BLaER1 (cell line): ENCODE results near the gene HCAR1.
"Not testable (repeated sequence)": the region's sequence is repeated elsewhere in the genome, so short reads cannot be mapped to it uniquely, and the experiment has no call there.

Experiments
- H3K27ac ChIP-seq: shearing (Covaris generic); formaldehyde crosslinking; 2 replicates; pipeline ENCODE4 v1.8.1; 2022
- H3K27me3 ChIP-seq: shearing (Covaris generic); formaldehyde crosslinking; 2 replicates; pipeline ENCODE4 v1.8.1; 2022
- H3K36me3 ChIP-seq: shearing (Covaris generic); formaldehyde crosslinking; 2 replicates; pipeline ENCODE4 v1.8.1; 2022
- H3K4me1 ChIP-seq: shearing (Covaris generic); formaldehyde crosslinking; 2 replicates; pipeline ENCODE4 v1.8.1; 2022
- H3K4me2 ChIP-seq: shearing (Covaris generic); formaldehyde crosslinking; 2 replicates; pipeline ENCODE4 v1.8.1; 2022
- H3K4me3 ChIP-seq: shearing (Covaris generic); formaldehyde crosslinking; 2 replicates; pipeline ENCODE4 v1.8.1; 2022
- H3K9ac ChIP-seq: shearing (Covaris generic); formaldehyde crosslinking; 2 replicates; pipeline ENCODE4 v1.8.1; 2022
- H3K9me3 ChIP-seq: shearing (Covaris generic); formaldehyde crosslinking; 2 replicates; pipeline ENCODE4 v1.8.1; 2022
- H4K20me1 ChIP-seq: shearing (Covaris generic); formaldehyde crosslinking; 2 replicates; pipeline ENCODE4 v1.8.1; 2022
- Cebpa-rat ChIP-seq: shearing (Covaris generic); IDR thresholded peaks from 2 replicates; pipeline ENCODE4 v1.8.1; 2022

The HCAR1 gene

GRCh38 chr12:122721057-122721545, 9.5 kb downstream of the HCAR1 start:
- Histone ChIP-seq H4K20me1 (no peaks in the 10 kb centered on the region), H3K9me3 (no peaks in the 10 kb centered on the region), H3K27ac (no peak overlapping the region), H3K4me2 (no peak overlapping the region), H3K4me3 (no peak overlapping the region), H3K36me3 (no peaks in the 10 kb centered on the region), H3K4me1 (peaks cover 37% of the 10 kb centered on the region), H3K27me3 (no peaks in the 10 kb centered on the region), H3K9ac (no peak overlapping the region)
- TF ChIP-seq Cebpa-rat, result no peak

- H3K9ac ChIP-seq, H3K27ac ChIP-seq, H3K36me3 ChIP-seq, H3K4me2 ChIP-seq, H3K4me1 ChIP-seq, H3K4me3 ChIP-seq, H4K20me1 ChIP-seq, H3K27me3 ChIP-seq, H3K9me3 ChIP-seq: not testable (repeated sequence)
Measured at GRCh38 chr12:122716658-122717057, 14.0 kb downstream of the HCAR1 start, which contains the start of gene HCAR3. Gene HCAR3, minus strand, starts transcription at chr12:122716811. Its CDS starts 74 bp downstream, at chr12:122716737.

GRCh38 chr12:122715211-122715610, 15.4 kb downstream of the HCAR1 start:
- not testable (repeated sequence) for H3K4me1 ChIP-seq, H3K27me3 ChIP-seq, H3K9ac ChIP-seq, H3K9me3 ChIP-seq, H3K36me3 ChIP-seq, H4K20me1 ChIP-seq, H3K4me2 ChIP-seq, H3K27ac ChIP-seq, H3K4me3 ChIP-seq

GRCh38 chr12:122713491-122714188, 17.0 kb downstream of the HCAR1 start:
- H3K9me3 ChIP-seq, H3K9ac ChIP-seq, H4K20me1 ChIP-seq, H3K36me3 ChIP-seq, H3K4me3 ChIP-seq, H3K27me3 ChIP-seq, H3K4me1 ChIP-seq, H3K27ac ChIP-seq, H3K4me2 ChIP-seq: not testable (repeated sequence)

GRCh38 chr12:122711266-122711665, 19.4 kb downstream of the HCAR1 start:
- H4K20me1 ChIP-seq, H3K27me3 ChIP-seq, H3K4me2 ChIP-seq: not testable (repeated sequence)

GRCh38 chr12:122710341-122710740, 20.3 kb downstream of the HCAR1 start:
- not testable (repeated sequence) for H3K27me3 ChIP-seq, H3K4me3 ChIP-seq, H3K9me3 ChIP-seq, H3K4me1 ChIP-seq, H3K4me2 ChIP-seq, H4K20me1 ChIP-seq, H3K27ac ChIP-seq, H3K36me3 ChIP-seq, H3K9ac ChIP-seq

More at GRCh38 chr12:122711266-122711665, 19.4 kb downstream of the HCAR1 start:
- not testable (repeated sequence) for H3K36me3 ChIP-seq, H3K9ac ChIP-seq, H3K9me3 ChIP-seq, H3K4me1 ChIP-seq, H3K27ac ChIP-seq, H3K4me3 ChIP-seq

GRCh38 chr12:122709287-122709686, 21.4 kb downstream of the HCAR1 start:
- not testable (repeated sequence) for H3K9ac ChIP-seq, H3K36me3 ChIP-seq, H3K4me3 ChIP-seq, H3K4me1 ChIP-seq, H3K27me3 ChIP-seq, H3K9me3 ChIP-seq, H3K4me2 ChIP-seq, H3K27ac ChIP-seq, H4K20me1 ChIP-seq

- H3K4me2 ChIP-seq, H3K4me1 ChIP-seq, H4K20me1 ChIP-seq, H3K27ac ChIP-seq, H3K9me3 ChIP-seq, H3K9ac ChIP-seq, H3K36me3 ChIP-seq, H3K27me3 ChIP-seq, H3K4me3 ChIP-seq: not testable (repeated sequence)
Measured at GRCh38 chr12:122703841-122704240, 26.8 kb downstream of the HCAR1 start.

GRCh38 chr12:122702890-122703611, 27.6 kb downstream of the HCAR1 start, which contains the start of gene HCAR2:
Gene HCAR2, minus strand, starts transcription at chr12:122703357. Its CDS starts 74 bp downstream, at chr12:122703283.
- not testable (repeated sequence) for H3K9me3 ChIP-seq, H4K20me1 ChIP-seq, H3K4me2 ChIP-seq, H3K9ac ChIP-seq, H3K36me3 ChIP-seq, H3K4me1 ChIP-seq, H3K27ac ChIP-seq, H3K27me3 ChIP-seq, H3K4me3 ChIP-seq

- H3K4me2 ChIP-seq, H3K9me3 ChIP-seq, H3K27ac ChIP-seq, H3K4me1 ChIP-seq, H3K9ac ChIP-seq, H3K36me3 ChIP-seq, H3K4me3 ChIP-seq, H4K20me1 ChIP-seq, H3K27me3 ChIP-seq: not testable (repeated sequence)
Measured at GRCh38 chr12:122701481-122701880, 29.2 kb downstream of the HCAR1 start.

- H3K9ac ChIP-seq, H3K9me3 ChIP-seq, H3K4me2 ChIP-seq, H3K27ac ChIP-seq, H3K27me3 ChIP-seq, H4K20me1 ChIP-seq, H3K4me1 ChIP-seq, H3K4me3 ChIP-seq, H3K36me3 ChIP-seq: not testable (repeated sequence)
Measured at GRCh38 chr12:122700038-122700710, 30.5 kb downstream of the HCAR1 start.

GRCh38 chr12:122696922-122697321, 33.7 kb downstream of the HCAR1 start:
- H3K36me3 ChIP-seq, H3K27me3 ChIP-seq, H3K4me2 ChIP-seq, H3K9ac ChIP-seq, H3K27ac ChIP-seq, H4K20me1 ChIP-seq, H3K9me3 ChIP-seq, H3K4me1 ChIP-seq, H3K4me3 ChIP-seq: not testable (repeated sequence)
